Skin of body (tissue), 2 donors: ENCODE results near the gene ADCY10. TPM values are rescaled to one million over a fixed set of nuclear protein-coding genes. Genes with fewer than 3 reads are reported as not detected.
"Not testable (repeated sequence)": the region's sequence is repeated elsewhere in the genome, so short reads cannot be mapped to it uniquely, and the experiment has no call there.

Experiments used
- DNase-seq: peaks from one replicate; lab custom pipeline; 2025; lab: John Stamatoyannopoulos, UW
- total RNA-seq: library from RNA; depleted of rRNA; stranded (reverse); fragments of >200 nt; gene quantifications from one replicate; pipeline ENCODE4 v1.2.3, GENCODE V29; 2014

ADCY10 gene, protein sequence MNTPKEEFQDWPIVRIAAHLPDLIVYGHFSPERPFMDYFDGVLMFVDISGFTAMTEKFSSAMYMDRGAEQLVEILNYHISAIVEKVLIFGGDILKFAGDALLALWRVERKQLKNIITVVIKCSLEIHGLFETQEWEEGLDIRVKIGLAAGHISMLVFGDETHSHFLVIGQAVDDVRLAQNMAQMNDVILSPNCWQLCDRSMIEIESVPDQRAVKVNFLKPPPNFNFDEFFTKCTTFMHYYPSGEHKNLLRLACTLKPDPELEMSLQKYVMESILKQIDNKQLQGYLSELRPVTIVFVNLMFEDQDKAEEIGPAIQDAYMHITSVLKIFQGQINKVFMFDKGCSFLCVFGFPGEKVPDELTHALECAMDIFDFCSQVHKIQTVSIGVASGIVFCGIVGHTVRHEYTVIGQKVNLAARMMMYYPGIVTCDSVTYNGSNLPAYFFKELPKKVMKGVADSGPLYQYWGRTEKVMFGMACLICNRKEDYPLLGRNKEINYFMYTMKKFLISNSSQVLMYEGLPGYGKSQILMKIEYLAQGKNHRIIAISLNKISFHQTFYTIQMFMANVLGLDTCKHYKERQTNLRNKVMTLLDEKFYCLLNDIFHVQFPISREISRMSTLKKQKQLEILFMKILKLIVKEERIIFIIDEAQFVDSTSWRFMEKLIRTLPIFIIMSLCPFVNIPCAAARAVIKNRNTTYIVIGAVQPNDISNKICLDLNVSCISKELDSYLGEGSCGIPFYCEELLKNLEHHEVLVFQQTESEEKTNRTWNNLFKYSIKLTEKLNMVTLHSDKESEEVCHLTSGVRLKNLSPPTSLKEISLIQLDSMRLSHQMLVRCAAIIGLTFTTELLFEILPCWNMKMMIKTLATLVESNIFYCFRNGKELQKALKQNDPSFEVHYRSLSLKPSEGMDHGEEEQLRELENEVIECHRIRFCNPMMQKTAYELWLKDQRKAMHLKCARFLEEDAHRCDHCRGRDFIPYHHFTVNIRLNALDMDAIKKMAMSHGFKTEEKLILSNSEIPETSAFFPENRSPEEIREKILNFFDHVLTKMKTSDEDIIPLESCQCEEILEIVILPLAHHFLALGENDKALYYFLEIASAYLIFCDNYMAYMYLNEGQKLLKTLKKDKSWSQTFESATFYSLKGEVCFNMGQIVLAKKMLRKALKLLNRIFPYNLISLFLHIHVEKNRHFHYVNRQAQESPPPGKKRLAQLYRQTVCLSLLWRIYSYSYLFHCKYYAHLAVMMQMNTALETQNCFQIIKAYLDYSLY (N-terminal part only)
- 0.20 TPM for total RNA-seq

DNA sequence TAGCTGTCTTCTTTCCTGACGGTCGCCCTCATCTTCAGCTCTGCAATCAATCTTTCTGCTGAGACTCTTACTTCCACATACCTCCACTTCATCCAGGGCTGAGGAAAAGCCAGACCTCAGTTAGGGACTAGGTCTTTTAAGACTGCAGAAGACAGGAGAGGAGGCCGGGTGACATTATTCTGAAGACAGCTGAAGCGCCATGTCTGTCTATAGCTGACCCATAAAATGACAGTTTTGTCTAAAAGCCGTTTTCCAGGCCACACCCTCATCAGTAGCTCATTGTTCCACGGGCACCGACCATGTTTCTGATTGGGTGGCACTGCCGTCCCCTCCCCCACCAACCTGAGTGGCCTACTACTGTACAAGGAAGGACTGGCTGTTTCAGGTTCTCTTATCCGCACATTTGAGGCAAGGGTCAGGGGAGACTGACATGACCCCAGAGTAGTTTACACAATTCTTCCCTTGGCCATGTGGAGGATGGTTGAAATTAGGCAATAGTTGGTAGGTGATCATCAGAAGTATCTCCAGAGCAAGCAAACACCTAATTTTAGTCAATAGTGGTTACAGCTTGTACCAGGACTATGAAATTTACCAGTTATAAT is at the start of gene ADCY10:
Gene ADCY10 (minus strand): TSS at position 240 of the 602 bp plus-strand sequence. CDS start 8,994 bp downstream, outside the sequence.
- DNase-seq = no peak

DNA sequence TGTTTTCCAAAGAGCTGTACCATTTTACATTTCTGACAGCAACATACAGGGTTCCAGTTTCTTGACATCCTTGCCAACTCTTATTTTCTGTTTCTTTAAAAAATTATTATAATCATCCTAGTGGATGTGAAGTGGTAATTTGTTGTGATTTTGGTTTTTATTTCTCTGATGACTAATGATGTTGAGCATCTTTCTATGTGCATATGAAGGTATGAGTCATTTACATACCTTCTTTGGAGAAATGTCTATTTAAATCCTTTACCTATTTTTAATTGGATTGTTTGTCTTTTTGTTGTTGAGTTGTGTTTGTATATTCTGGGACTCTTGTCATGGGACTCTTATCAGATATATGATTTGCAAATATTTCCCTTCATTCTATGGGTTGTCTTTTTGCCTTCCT is 43.8 kb upstream of the ADCY10 start:
- no peak for DNase-seq

DNA sequence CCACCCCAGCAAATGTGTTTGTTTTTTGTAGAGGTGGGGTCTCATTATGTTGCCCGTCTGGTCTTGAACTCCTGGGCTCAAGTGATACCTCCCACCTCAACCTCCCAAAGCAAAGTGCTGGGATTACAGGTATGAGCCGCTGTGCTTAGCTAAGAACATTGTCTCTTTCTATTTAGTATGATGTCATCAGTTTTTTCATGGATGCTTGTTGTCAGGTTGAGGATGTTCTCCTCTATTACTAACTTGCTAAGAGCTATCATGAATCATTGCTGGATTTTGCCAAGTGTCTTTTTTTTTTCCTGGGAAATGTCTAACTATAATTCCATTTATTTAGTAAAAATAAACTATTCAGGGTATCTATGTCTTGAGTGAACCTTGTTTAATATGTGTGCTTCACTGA is 42.0 kb upstream of the ADCY10 start:
- DNase-seq = no peak

DNA sequence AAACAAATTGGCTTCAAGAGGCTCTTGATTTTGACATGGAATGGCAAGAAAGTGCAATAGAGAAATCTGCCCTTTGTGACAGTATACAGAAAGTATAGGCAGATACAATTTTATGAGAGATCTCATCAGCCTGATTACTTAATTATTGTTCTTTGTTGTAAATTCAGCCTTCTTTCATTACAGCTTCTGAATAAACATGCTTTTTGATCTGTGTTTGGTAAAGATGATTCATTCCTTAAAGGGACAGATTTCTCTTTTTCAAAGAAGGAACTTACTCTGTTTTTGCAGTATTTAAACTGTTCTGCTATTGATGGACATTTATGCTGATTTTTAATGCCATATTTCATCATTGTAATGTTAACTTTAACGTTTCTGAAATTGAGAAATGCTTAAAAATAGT is 36.6 kb upstream of the ADCY10 start:
- DNase-seq = no peak

DNA sequence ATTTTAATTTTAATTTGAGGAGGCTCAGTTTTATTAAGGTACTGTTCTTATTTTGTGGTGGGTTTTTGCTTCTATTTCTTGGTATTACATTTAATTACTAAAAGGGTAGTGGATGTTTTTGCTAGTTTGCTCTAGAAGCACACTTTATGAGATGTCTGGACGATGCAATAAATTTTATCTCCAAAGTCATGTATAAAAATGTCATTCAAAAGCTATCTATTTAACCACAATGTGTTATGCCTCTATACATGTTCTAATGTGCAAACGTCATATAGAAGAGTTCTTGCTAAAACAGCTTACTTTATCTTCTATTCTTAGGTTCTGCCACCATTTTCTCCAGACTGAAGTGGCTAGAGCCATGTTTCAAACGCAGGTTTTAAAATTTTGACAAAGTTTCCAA is 35.9 kb upstream of the ADCY10 start:
- DNase-seq = no peak

DNA sequence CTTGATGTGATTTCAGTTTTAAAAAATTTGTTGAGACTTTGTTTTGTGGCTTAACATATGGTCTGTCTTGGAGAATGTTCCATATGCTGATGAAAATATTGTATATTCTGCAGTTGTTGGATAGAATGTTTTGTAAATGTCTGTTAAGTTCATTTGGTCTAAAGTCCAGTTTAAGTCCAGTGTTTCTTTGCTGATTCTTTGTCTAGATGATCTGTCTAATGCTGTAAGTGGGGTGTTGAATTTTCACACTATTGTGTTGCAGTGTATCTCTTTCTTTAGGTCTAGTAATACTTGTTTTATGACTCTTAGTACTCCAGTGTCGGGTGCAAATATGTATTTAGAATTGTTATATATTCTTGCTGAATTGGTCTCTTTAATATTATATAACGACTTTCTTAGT is 33.8 kb upstream of the ADCY10 start:
- no peak for DNase-seq

DNA sequence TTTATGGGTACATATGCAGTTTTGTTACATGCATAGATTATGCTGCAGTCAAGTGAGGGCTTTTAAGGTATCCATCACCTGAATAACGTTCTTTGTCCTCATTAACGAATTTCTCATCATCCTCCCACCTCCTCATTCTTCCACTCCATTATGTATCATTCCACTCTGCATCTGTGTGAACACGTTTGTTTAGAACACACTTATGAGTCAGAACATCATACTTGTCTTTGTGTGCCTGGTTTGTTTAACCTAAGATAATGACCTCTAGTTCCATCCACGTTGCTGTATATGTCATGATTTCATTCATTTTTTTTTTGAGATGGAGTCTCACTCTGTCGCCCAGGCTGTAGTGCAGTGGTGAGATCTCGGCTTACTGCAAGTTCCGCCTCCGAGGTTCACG is 29.6 kb upstream of the ADCY10 start:
- DNase-seq = no peak

DNA sequence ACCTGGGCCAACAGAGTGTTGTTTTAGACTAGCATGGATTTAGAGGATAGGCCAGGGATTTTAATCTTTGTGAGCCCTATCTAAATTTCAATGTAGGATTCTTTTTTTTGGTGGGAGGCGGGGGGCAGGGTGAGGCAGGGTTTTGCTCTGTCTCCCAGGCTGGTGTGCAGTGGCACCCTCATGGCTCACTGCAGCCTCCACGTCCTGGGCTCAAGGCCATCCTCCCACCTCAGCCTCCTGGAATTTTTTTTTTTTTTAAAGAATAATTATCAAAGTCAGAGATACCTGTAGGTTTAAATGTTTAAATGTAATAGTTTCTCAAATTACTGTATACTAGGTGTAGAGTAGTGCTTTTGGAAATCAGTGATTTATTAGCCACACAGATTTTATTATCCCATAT is 26.3 kb upstream of the ADCY10 start:
- no peak for DNase-seq

DNA sequence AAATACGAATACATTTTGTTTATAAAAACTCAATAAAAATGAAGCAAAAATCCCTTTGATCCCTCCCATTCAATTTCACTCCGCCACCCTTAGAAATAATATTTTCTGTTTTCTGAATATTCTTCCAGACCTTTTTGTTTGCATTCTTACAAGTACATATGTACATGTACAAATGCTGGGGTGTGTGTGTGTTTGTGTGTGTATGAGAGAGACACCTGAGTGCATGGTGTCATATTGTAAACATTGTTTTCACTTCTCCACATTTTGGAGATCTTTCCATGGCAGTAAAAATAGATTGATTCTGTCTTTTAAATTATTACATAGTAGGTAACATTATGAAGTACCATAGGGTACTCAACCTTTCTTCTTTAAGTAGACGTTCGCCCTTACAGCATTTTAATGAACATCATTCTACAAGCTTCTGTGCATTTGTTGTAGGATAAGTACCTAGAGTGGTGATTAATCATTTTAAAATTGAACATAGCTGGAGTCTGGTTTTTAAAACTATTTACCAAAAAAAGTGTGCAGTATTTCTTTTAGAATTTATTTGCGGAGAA is 24.2 kb upstream of the ADCY10 start:
- no peak for DNase-seq

DNA sequence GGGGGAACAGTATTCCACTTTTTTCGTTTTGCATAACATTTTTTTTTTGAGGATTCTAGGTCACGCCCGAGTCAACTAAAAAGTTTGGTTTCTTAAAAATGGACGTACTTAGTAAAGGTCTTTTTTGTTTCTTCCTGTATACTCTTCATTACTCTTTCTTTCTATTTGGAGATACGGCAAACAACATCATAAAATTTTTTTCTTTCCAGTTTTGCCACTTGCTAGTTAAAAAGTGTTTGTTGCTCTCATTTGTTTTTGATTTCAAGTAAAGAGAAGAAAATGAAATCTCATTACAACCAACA is 23.7 kb upstream of the ADCY10 start:
- DNase-seq = no peak

DNA sequence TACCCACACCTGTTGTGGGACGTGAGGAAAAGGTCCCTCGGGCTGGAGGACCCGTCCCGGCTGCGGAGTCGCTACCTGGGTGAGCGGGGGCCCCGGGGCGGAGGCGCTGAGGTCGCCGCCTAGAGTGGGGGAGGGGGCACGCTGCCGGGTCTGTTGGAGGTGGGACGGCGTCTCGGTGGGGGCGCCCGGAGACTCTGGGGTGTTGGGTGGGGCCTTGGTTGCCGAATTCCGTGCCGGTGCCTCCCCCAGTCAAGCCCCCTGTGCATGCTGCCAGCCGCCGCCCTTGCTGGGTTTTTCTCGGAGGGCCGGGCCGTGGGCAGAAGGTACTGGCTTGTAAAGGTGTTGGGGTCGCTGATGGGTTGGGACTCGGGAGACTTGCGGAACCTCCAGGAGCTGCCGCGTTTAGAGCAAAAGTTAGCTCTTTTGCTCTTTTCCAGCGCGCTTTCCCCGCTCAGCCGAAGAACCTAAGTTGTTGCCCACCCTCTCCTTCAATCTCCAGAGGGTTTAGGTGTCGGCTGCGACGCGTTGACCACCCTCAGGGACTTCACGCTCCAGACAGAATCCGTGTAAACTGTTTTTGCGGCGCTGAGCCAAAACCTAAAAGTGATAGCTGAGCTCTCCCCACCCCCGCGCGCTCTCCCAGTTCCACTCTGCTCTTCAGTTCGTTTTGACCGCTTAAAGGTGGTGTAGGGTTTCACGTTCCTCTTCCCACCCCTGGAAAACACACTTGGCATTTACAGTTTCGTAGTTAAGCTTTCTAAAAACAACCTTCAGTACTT is 23.2 kb upstream of the ADCY10 start, which contains the start of gene MPC2:
Gene MPC2 (minus strand): TSS at position 143 of the 779 bp plus-strand sequence. CDS start 1,231 bp downstream, outside the sequence.
- DNase-seq = peak; percentile 65

DNA sequence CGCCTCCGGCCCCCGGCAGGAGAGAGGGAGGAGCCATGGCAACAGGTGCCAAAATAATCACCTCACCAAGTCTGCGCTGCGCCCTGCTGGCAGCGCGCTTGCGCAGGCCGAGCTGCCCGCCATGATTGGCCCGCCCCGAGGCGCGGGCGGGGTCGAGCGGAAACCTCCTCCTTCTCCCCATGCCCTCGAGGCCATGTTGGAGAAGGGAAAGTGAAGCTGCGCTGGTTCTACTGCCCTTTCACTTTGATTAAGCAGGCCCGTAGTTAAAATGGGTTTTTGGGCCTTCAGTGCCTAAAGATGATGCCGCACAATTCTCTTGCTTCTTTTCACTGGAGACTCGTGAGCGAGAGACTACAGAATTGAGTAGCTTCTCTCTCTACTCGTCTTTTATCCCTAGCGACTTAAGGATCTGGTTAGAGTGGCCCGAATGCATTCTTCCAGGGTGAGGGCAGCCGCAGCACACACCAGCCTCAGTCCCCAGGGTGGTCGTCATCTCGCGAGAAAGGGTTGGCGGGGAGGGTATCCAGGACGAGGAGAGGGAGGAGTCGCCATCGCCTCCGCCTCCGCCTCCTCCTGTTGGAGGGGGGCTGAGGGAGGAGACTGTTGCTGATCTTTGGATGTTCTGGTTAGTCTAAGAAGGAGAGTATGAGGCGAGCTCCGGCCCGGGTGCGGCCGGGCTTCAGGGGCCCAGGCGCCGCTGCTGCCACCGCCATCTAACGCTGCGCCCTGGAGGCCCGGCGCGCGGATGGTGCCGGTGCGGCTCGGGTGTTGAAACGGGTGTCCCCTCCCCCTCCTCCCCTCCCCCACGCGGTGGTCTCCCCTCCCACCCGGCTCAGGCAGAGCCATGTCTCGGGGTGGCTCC is 22.4 kb upstream of the ADCY10 start, which contains the start of gene DCAF6:
Gene DCAF6 (plus strand): TSS at position 616 of the 862 bp plus-strand sequence. CDS start 229 bp downstream, at position 845.
- DNase-seq = peak; percentile 99

DNA sequence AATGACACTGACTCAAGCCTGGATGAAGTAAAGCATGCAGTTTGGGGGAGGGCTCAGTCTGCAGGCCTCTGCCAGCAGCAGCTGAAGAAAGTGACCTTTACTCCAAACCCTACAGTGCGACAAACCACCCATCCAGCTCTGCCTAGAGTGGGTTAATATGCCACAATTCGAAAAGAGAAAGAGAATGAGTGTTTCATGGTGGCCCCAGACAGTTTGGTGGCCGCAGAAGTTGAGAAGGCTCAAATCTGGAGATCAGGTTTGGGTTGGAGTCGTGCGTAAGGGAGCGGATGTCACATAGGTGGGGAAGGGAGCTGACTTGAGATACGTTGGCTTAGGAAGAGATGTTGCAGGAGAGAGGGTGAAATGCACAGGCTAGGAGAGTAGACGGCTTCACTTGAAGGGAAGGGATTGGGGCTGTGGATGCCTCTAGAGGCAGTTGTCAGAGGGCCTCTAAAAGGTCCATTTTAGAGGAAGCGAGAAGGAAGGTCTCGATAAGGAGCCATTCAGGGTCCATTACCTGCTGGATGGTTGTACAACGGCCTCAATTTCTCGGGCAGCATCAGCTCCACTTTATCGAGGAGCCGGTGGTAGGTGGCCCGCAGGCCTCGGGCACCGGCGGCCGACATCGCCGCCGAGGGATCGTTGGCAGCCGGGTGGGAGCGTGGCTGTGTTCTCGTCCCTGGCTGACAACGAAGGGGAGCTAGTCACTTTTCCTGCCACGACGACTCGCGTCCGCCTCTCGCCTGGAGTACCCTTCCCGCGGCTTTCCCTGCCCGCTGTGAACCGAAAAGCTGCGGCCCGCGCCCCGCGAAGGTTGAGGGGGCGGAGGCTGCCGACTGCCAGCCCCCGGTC is 21.5 kb upstream of the ADCY10 start:
- DNase-seq = peak; percentile 66

DNA sequence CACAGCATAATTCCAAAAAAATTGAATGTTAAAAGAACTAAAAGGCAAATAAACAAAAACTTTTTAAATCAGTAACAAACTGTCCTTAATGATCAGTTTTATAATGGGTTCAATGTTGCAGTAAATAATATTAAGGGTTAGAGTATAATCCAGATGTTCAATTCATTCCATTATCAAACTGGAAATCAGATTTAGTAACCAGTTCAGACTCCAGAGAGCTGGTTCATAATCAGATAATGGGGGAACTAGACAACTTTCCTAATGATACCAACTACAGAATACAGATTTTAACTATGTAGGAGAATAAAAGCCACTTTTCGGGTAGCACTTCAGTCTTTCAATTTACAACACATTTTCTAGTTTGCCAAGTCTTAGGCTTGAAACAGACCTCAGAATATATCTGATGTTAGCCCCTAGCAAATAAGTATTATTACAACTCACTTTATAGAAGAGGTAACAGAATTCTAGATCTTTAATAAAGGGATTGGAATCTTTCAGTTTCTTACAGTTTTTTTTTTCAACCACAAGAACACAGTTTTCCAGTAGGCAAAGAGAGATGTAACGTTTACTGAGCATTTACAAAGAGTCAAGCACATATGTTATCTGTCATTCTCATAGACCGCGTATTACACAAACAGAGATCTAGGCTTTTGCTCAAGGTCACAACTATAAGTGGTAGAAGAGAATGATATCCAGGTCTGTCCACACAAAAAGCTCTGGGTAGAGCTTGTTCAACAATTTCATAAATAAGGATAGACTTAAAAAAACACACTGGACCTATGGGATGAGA is 20.7 kb upstream of the ADCY10 start:
- no peak for DNase-seq

DNA sequence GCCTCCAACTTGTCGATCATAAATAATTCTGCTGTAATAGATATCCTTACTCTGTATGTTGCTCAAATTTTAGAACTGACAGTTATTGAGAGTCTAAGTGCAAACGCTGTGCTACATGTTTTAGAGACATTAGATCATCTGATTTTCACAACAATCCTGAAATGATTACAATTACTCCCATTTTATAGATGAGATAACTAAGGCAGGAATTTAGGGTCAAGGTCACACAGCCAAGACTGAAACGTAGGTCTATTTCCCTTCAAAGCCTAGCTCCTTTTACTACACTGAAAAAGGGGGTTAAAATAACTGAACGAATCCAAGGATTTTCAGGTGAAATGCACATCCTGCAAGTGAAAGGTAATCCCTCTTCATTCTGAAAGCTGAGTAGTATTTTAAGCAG is 19.9 kb upstream of the ADCY10 start:
- DNase-seq = no peak

DNA sequence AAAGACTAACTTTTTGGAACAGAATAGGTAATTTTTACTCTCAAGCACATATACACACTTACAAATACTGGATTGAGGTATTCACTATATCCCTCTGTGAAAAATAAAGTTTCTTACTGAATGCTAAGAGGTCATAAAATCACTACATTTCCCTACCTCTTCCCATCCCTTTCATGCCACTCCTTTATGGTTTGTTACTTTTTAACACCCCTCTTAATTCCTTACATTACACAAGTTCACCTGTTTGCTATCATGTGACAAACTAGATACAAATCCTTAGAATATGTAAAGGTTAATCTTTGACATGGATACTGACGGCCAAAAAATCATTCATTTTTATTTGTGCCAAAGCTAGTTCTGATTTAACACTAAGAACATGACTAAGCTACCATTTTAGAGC is 15.8 kb upstream of the ADCY10 start:
- no peak for DNase-seq

DNA sequence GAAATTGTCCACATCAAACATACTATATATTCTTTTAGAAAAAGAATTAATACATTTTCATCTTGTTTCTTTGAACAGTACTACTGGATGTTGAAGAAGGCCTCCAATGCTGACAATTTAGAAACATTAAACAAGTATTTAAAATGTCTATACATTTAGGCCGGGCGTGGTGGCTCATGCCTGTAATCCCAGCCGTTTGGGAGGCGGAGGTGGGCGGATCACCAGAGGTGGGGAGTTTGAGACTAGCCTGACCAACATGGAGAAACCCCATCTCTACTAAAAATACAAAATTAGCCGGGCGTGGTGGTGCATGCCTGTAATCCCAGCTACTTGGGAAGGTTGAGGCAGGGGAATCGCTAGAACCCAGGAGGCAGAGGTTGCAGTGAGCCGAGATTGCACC is 15.0 kb upstream of the ADCY10 start:
- not testable (repeated sequence) for DNase-seq
